Left cardiac atrium (tissue), 4 donors: Measurements from ENCODE around the gene BICRAL. TPM values are rescaled to one million over a fixed set of nuclear protein-coding genes. Genes with fewer than 3 reads are reported as not detected.
"Not testable (repeated sequence)": the region's sequence is repeated elsewhere in the genome, so short reads cannot be mapped to it uniquely, and the experiment has no call there.

Source experiments
- ATAC-seq, 2 donors: fragments of 200-7000 bp; cut with Tn5 transposase; one replicate each; pipeline ENCODE4 v1.9.1; 2020; ENCODE audit warnings: mild to moderate bottlenecking in 2 of 2, moderate library complexity in 2 of 2
- DNase-seq: peaks from one replicate; pipeline ENCODE4 v3.0.0-alpha.2; 2020
- intact Hi-C, 2 donors: fragments of 100-400 bp; cut with DNase I; formaldehyde crosslinking; loops; one replicate each; pipeline versions ENCODE4 v1.14.1 to v1.15.1; 2022 to 2023
- total RNA-seq, 2 donors: library from RNA; stranded (reverse); fragmentation: NEBNext Ultra II Directional; extraction: Animal tissue kit (Norgen Biotek cat#: 25700); gene quantifications; one replicate each; pipeline ENCODE4 v1.2.1, GENCODE V29; 2021
- donor health status: DM: no; HTN: yes; CAD: no.
- donor health status: DM: no; HTN: yes; CAD: no; lungs with severe emphysema.
- donor health status: DM: yes; HTN: yes; CAD: no.
- donor health status: Dilated cardiomyopathy.

Gene BICRAL
- total RNA-seq, 2 donors from 2014 or later = 10.0 to 10.7 TPM

GRCh38 chr6:42761287-42762067 is 20.4 kb upstream of the BICRAL start:
- intact Hi-C loops = no loop called here
- ATAC-seq (no peak), DNase-seq (no peak)

DNA sequence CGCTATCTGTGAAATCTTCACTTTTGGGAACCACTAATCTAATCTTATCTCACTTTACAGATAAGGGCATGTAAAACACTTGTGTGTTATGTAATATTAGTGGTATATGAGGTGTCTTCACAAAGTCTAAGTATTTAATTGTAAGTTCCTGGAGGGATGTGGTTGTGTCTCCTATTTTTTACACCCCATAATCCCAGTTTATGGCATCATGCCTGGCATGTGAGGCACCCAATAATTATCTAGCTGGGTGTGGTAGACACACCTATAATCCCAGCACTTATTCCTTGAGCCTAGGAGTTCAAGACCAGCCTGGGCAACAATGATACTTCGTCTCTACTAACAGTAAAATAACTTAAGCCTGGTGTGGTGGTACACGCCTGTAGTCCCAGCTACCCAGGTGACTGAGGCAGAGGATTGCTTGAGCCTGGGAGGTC is 19.4 kb upstream of the BICRAL start:
- intact Hi-C loops = no loop called here
- ATAC-seq (no peak), DNase-seq (no peak)

- ATAC-seq = no peak
- intact Hi-C loops = no loop called here
- no peak for DNase-seq
Observed at GRCh38 chr6:42762950-42763349, 18.9 kb upstream of the BICRAL start.

- intact Hi-C loops = no loop called here
- no peak for DNase-seq
- ATAC-seq = peak in 1 of 2 donors; percentile 19
Observed at GRCh38 chr6:42764911-42765648, 16.8 kb upstream of the BICRAL start.

- no peak for ATAC-seq
- no peak for DNase-seq
- intact Hi-C loops = no loop called here
Observed at GRCh38 chr6:42766163-42766670, 15.6 kb upstream of the BICRAL start.

GRCh38 chr6:42769051-42769450 is 12.8 kb upstream of the BICRAL start:
- ATAC-seq = no peak
- DNase-seq = no peak
- intact Hi-C loops = no loop called here

DNA sequence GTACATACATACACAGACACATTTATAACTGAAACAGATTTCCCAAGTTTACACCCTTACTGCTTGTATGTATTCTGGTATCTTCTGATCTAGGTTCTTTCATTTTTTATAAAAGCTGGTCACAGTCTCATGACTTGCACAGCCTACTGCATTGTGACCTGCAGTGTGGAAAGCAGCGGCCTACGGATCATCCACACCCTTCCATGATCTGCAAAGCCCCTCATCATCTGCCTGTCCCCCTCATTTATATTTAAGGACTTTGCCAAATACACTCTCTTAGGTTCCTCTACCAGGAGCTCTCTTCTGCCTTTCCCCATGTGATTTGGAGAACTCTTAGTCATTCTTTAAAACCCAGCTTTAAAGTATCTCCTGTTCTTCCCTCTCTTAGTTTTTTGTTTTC is 12.0 kb upstream of the BICRAL start:
- DNase-seq (no peak), ATAC-seq (no peak)
- intact Hi-C loops = no loop called here

DNA sequence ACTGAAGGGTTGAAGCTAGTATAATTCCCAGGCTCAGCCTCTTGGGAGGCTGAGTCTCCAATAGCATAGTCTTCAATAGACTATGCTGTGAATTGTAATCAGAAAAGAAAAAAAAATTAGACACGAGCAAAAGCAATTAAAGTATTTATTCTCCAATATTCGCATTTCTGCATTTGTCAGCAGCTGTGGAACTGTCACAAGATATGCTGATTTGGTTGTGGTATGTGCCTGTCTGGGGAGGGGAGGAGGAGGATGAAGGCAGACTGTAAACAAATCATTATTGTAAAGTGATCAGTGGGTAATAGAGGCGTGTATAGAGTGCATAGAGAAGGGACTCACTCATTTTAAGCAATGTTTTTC is 10.1 kb upstream of the BICRAL start:
- intact Hi-C loops = no loop called here

DNA sequence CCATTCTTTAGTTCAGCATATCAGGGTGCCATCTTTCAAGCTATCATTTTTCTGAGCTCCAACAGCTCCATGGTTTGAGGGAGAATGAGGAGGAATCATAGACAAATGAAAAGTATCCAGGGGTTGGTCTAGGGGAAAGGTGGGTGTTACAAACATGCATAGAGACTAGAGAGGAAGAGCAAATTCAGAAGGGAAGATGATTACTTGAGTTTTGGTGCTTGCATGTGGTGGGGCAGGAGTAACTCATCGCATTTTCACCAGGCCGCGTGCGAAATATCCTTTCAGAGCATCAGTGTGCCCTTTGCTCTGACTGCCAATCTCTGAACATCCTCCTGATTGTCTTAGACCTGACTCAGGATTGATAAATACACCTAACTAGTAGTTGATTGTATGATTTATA is 7.7 kb upstream of the BICRAL start:
- intact Hi-C loops = no loop called here
- ATAC-seq (no peak), DNase-seq (no peak)

More for the DNA sequence above, 10.1 kb upstream of the BICRAL start:
- no peak for ATAC-seq
- no peak for DNase-seq

GRCh38 chr6:42774821-42775487 is 6.9 kb upstream of the BICRAL start:
- peak; percentile 22 to 25 for ATAC-seq
- intact Hi-C loops, DNase-seq: not testable (repeated sequence)

GRCh38 chr6:42777126-42777822 is 4.6 kb upstream of the BICRAL start:
- intact Hi-C loops = no loop called here
- no peak for DNase-seq
- no peak for ATAC-seq

- intact Hi-C loops = no loop called here
- ATAC-seq (no peak), DNase-seq (no peak)
Observed at GRCh38 chr6:42778122-42778521, 3.7 kb upstream of the BICRAL start.

- DNase-seq = no peak
- intact Hi-C loops = no loop called here
- ATAC-seq = no peak
Observed at GRCh38 chr6:42779521-42779920, 2.3 kb upstream of the BICRAL start.

GRCh38 chr6:42781546-42781795 is 381 bp upstream of the BICRAL start:
- intact Hi-C loops = loop anchor here in 1 of 2 donors (2.0 kb wide), 1 partner anchor 35 kb away; the partner anchor contains the start of gene TBCC
- ATAC-seq (no peak), DNase-seq (no peak)

DNA sequence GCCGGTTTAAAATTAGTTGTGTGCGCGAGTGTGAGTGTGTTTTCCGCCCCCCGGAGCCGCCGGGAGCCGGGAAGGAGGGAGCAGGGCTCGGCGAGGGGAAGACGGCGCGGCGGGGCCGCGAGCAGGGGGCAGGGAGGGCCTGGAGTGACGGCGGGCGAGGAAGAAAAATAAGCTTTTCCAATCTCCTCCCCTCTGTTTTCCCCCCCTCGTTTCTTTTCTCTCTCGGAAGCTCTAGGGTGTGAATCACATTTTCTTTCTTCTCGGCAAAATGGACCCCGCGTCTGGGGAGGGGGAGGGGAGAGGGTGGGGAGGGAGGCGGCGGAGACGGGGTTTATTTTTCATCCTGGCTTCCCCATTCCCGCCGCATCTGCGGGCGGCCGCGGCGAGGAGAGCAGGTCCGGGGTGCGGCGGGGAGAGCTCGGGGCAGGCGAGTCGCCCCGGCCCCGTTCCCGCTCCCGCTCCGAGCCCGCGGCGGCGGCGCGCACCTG is 881 bp downstream of the BICRAL start:
- DNase-seq = peak; percentile 84
- intact Hi-C loops = loop anchor here in 1 of 2 donors (1.0 kb wide), 1 partner anchor 35 kb away; no protein-coding TSS in a partner anchor
- ATAC-seq = peak; percentile 72 to 85

DNA sequence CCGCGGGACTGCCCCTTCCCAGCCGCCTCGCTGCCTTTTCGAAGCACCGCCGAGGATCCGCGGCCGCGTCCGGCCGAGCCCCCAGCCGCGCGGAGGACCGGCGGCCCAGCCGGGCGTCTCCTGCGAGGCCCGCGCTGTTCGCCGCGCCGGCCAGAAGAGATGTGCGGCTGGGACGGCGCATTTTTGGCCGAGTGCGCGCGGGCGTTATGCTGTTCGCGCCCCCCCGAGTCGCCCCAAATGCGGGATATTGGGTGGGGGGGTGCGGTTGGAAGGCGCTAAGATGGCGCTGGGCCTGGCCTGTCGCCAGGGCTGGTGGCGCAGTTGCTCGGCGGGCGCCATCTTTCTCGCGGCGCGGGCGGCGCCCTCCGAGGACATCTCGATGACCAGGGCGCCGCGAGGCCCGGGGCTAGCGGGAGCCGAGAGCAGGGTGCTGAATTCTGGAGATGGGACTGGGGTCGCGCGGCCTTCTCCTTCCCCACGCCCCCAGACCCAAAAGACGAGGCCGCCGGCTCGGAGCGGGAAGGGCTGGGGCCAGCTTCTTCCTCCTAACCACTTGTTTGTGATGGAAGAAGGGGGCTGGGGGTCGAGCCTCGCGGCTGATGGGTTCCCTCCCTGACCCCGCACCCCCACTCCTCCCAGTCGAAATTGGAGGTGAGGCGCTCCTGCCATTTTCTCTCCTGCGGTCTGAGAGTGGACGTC is 1.5 kb downstream of the BICRAL start:
- intact Hi-C loops = no loop called here
- peak; percentile 67 to 85 for ATAC-seq
- DNase-seq = peak; percentile 84

DNA sequence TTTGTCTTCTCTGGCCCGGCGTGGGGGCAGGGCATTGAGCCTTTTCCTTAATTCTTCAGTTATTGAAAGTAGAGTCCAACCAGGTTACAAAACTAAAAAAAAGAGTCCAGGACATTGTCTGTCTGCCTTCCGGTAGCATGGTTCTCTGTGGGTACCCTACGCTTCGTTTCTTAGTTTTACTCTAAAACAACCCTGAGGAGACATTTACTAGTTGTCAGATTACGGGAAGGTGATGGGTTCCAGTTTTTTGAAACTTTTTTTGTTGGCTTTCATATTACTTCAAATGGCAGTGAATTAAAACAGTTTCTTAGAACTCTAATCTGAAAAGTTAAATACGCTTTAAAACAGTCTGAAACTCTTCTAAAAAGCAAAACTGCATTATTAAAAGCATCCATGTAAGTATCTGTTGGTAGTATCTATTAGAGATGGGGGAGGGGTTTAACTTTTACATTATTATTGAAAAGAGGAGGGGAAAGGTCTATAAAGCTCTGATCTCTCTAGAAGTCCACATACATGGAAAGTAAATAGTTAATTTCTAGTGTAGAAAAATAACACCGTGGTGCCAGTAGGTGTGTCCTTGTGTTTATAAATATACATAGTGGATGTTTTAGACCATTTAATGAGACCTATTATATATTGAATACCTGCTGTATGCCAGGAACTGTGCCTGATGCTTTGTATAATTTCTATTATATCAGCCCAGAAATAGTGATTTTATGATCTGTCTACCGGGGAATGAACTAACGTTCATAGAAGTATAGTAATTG is 2.2 kb downstream of the BICRAL start:
- DNase-seq (no peak), ATAC-seq (no peak)
- intact Hi-C loops = no loop called here
